Aorta (tissue), 5 donors: ENCODE results near the gene FTO. TPM values are rescaled to one million over a fixed set of nuclear protein-coding genes. Genes with fewer than 3 reads are reported as not detected.

ENCODE experiments used
- ATAC-seq: fragments of 200-7000 bp; cut with Tn5 transposase; one replicate; pipeline ENCODE4 v1.9.1; 2022; ENCODE audit warnings: moderate library complexity; ENCODE audit not compliant: low FRiP score
- DNase-seq, 2 donors: peaks; one replicate each; pipeline ENCODE4 v3.0.0-alpha.2; 2020
- H3K27ac ChIP-seq, 2 donors: one replicate each; pipeline ENCODE4 v1.5.1; 2013; ENCODE audit warnings: low read length in 2 of 2, mild to moderate bottlenecking in 2 of 2, moderate library complexity in 2 of 2, control low read depth in 1 of 2, inconsistent platforms in 1 of 2, low read depth in 1 of 2
- H3K27me3 ChIP-seq, 2 donors: one replicate each; pipeline ENCODE4 v1.6.1; 2013; ENCODE audit warnings: control low read depth in 1 of 2, low read length in 1 of 2, mild to moderate bottlenecking in 1 of 2, moderate library complexity in 1 of 2; ENCODE audit not compliant: insufficient read depth in 2 of 2, control insufficient read depth in 1 of 2
- H3K36me3 ChIP-seq, 2 donors: one replicate each; pipeline ENCODE4 v1.6.1; 2013; ENCODE audit warnings: control low read depth in 1 of 2, low read length in 1 of 2, mild to moderate bottlenecking in 1 of 2; ENCODE audit not compliant: insufficient read depth in 2 of 2, control insufficient read depth in 1 of 2
- H3K4me1 ChIP-seq, 2 donors: one replicate each; pipeline ENCODE4 v1.6.1; 2013; ENCODE audit warnings: low read length in 2 of 2, control low read depth in 1 of 2, mild to moderate bottlenecking in 1 of 2, moderate library complexity in 1 of 2; ENCODE audit not compliant: insufficient read depth in 2 of 2, control insufficient read depth in 1 of 2
- H3K4me3 ChIP-seq, 2 donors: one replicate each; pipeline ENCODE4 v1.5.1; 2013; ENCODE audit warnings: low read length in 2 of 2, control low read depth in 1 of 2, mild to moderate bottlenecking in 1 of 2
- H3K9me3 ChIP-seq: one replicate; pipeline ENCODE4 v1.6.1; 2013; ENCODE audit warnings: mild to moderate bottlenecking, low read length; ENCODE audit not compliant: control insufficient read depth
- WGBS, 2 donors: extraction: QIAGEN DNeasy Blood & Tissue Kit; methylation state at CpG; one replicate each; pipeline ENCODE4 v1.1.7; 2013; 5-methylcytosine and 5-hydroxymethylcytosine counted together
- intact Hi-C, 2 donors: fragments of 100-400 bp; cut with DNase I; formaldehyde crosslinking; loops; one replicate each; pipeline versions ENCODE4 v1.14.2 to v1.15.0; 2022
- polyA plus RNA-seq, 2 donors: library from polyadenylated mRNA; stranded (reverse); fragments of 200-250 nt; gene quantifications; one replicate each; pipeline ENCODE4 v1.2.3, GENCODE V29; 2013
- total RNA-seq, 2 donors: library from RNA; stranded (reverse); fragmentation: NEBNext Ultra II Directional; extraction: Animal tissue kit (Norgen Biotek cat#: 25700); gene quantifications; one replicate each; pipeline ENCODE4 v1.2.1, GENCODE V29; 2021
- donor health status: healthy with polysubstance abuse.
- donor health status: Bipolar disorder and iron deficiency.
- donor health status: DM: no; HTN: no; CAD: no.
- donor health status: DM: no; HTN: no; CAD: no.
- donor health status: DM: yes; HTN: yes; CAD: no.

Gene FTO
- total and polyA plus RNA-seq, 4 donors: 17.9 to 97.7 (median 55.6) TPM

DNA sequence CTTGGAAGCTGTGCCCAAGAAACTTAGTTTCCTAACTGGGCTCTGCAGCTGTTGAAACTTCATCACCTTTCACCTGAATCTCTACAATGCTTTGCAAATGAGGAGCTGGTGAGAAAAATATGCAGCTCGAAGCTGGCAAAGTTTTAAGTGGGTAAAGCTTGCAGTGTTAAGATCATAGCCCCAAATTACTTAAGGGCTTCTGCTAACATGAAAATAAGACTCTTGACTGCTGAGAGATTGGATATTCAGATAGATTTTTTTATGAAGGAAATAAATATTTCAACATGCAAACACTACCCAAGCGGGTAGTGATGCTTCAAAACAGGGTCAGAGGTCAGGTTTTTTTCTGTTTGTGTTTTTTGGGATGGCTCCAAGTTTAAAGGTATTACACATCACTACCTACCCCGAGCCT lies 278.7 kb downstream of the FTO start:
- no peaks in the 10 kb centered on the region for H3K9me3 ChIP-seq
- no peaks in the 10 kb centered on the region for H3K4me1 ChIP-seq
- no peaks in the 10 kb centered on the region for H3K36me3 ChIP-seq
- ATAC-seq: no peak
- no peaks in the 10 kb centered on the region for H3K27me3 ChIP-seq
- no peak overlapping the region for H3K27ac ChIP-seq
- no peak for DNase-seq
- 83 to 85% methylated on average over 3 of the region's 3 CpGs for WGBS, 2 donors
- H3K4me3 ChIP-seq: no peak overlapping the region
- intact Hi-C loops: no loop called here

DNA sequence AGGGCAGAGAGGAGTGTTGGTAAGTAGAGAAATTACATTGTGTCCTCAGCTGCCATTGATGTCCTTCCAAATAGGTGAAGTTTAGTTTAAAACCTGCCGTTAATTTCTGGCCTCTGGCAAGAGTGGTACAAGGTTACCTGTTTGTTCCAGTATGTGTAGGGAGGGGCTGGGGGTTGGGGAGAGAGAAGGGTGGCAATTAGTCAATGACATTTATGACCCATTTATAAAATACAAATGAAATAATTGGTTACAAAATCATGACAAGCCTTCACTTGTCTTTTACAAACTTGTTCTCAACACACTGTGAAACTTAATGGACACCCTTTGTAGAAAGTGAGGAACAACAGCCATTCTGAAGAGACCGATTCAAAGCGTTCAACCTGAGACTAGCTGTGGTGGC lies 281.0 kb downstream of the FTO start:
- intact Hi-C loops: no loop called here
- DNase-seq: no peak

GRCh38 chr16:53985861-53986260 lies 281.9 kb downstream of the FTO start:
- 87 to 88% methylated on average over 3 of the region's 3 CpGs for WGBS, 2 donors
- ATAC-seq (no peak), DNase-seq (no peak)
- H3K4me3 ChIP-seq: no peak overlapping the region
- H3K9me3 ChIP-seq: no peaks in the 10 kb centered on the region
- no peaks in the 10 kb centered on the region for H3K4me1 ChIP-seq
- H3K27ac ChIP-seq: no peak overlapping the region
- H3K36me3 ChIP-seq: no peaks in the 10 kb centered on the region
- H3K27me3 ChIP-seq: no peaks in the 10 kb centered on the region
- intact Hi-C loops: no loop called here

More for the DNA sequence above, 281.0 kb downstream of the FTO start:
- H3K27me3 ChIP-seq: no peaks in the 10 kb centered on the region
- ATAC-seq: no peak
- H3K4me1 ChIP-seq: no peaks in the 10 kb centered on the region
- no peaks in the 10 kb centered on the region for H3K36me3 ChIP-seq
- H3K27ac ChIP-seq: no peak overlapping the region
- no peaks in the 10 kb centered on the region for H3K9me3 ChIP-seq
- H3K4me3 ChIP-seq: no peak overlapping the region
- 89 to 97% methylated on average over 3 of the region's 3 CpGs for WGBS, 2 donors

- Histone ChIP-seq H3K27me3 (no peaks in the 10 kb centered on the region), H3K4me3 (no peak overlapping the region), H3K9me3 (no peaks in the 10 kb centered on the region), H3K4me1 (no peaks in the 10 kb centered on the region), H3K27ac (no peak overlapping the region), H3K36me3 (no peaks in the 10 kb centered on the region)
- WGBS, 2 donors: 92% methylated on average over 5 of the region's 5 CpGs
- DNase-seq (no peak), ATAC-seq (no peak)
- intact Hi-C loops: no loop called here
Measured at GRCh38 chr16:53986793-53987192, 282.8 kb downstream of the FTO start.

GRCh38 chr16:53988136-53988535 lies 284.2 kb downstream of the FTO start:
- no peaks in the 10 kb centered on the region for H3K36me3 ChIP-seq
- no peak overlapping the region for H3K27ac ChIP-seq
- no peak for DNase-seq
- ATAC-seq: no peak
- H3K4me3 ChIP-seq: no peak overlapping the region
- 28 to 29% methylated on average over 2 of the region's 2 CpGs for WGBS, 2 donors
- H3K27me3 ChIP-seq: no peaks in the 10 kb centered on the region
- intact Hi-C loops: no loop called here
- no peaks in the 10 kb centered on the region for H3K9me3 ChIP-seq
- H3K4me1 ChIP-seq: no peaks in the 10 kb centered on the region

DNA sequence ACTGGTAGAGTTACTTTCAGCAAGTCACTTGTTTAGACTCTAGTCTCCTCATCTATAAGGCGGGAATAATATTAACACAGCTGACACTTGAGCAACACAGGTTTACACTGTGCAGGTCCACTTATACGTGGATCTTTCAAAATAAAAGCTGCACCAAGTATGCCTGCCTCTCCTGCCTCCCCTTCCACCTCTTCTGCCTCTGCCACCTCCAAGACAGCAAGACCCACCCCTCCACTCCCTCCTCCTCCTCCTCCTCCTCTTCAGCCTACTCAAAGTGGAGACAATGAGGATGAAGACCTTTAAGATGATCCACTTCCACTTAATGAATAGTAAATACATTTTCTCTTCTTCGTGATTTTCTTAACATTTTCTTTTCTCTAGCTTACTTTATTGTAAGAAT lies 285.6 kb downstream of the FTO start:
- no peaks in the 10 kb centered on the region for H3K4me1 ChIP-seq
- intact Hi-C loops: no loop called here
- H3K9me3 ChIP-seq: no peaks in the 10 kb centered on the region
- ATAC-seq (no peak), DNase-seq (no peak)
- no peaks in the 10 kb centered on the region for H3K36me3 ChIP-seq
- H3K27me3 ChIP-seq: no peaks in the 10 kb centered on the region
- 97 to 99% methylated on average over 3 of the region's 3 CpGs for WGBS, 2 donors
- H3K27ac ChIP-seq: no peak overlapping the region
- H3K4me3 ChIP-seq: no peak overlapping the region

DNA sequence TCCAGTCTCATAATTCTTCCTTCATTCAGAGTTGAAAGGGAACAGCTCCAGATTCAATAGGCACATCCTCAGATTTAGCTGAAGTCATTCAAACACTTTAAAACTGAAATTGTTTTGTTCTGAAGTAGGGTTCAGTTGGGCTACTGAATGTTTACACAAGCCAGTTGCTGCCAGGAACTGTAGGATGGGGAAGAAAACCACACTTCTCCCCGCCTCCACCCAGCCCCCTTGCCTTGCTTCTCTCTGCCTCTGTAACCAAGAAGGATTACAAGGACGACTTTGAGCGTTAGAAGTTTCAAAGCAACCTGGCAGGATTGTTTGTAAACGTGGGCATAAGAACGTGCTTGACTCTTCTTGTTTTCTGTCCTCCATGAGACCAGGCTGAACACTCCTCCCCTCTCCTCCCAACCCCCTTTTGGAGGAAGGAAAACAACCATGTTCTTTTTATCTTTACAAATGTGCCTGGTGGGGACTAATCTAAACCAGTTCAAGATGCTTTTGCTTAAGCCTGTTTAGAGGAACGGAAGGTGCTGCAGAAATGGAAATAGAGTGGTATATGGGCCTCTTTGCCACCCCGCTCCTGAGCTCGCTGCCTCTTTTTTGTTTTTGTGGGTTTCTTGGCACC lies 287.9 kb downstream of the FTO start:
- intact Hi-C loops: no loop called here
- no peaks in the 10 kb centered on the region for H3K9me3 ChIP-seq
- no peak overlapping the region for H3K4me3 ChIP-seq
- no peak overlapping the region for H3K27ac ChIP-seq
- H3K36me3 ChIP-seq: no peaks in the 10 kb centered on the region
- no peaks in the 10 kb centered on the region for H3K4me1 ChIP-seq
- WGBS, 2 donors: 60 to 62% methylated on average over 8 of the region's 8 CpGs
- DNase-seq (no peak), ATAC-seq (no peak)
- no peaks in the 10 kb centered on the region for H3K27me3 ChIP-seq

DNA sequence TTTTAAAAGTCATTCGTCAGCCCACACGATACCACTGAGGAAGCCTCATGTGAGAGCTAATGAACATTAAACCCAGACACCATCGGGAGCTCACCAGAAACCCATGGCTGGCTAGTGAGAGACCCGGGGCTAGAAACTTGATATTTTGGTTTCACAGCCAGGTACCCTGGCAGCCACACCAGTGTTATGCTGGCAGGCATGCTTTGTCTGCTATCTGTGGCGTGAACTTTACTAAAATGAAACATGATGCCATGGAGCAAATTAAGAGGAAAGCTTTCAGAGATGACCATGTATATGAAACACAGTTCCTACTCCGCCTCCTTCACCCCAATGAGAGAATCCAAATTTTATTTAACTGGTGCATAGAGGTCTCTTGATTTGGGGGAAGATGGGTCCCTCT lies 291.4 kb downstream of the FTO start:
- 69 to 70% methylated on average over 6 of the region's 6 CpGs for WGBS, 2 donors
- Histone ChIP-seq H3K4me3 (no peak overlapping the region), H3K27me3 (no peaks in the 10 kb centered on the region), H3K9me3 (no peaks in the 10 kb centered on the region), H3K36me3 (no peaks in the 10 kb centered on the region), H3K27ac (no peak overlapping the region), H3K4me1 (peaks cover 0 to 5% of the 10 kb centered on the region in 2 donors)
- no peak for ATAC-seq
- no peak for DNase-seq
- intact Hi-C loops: no loop called here

DNA sequence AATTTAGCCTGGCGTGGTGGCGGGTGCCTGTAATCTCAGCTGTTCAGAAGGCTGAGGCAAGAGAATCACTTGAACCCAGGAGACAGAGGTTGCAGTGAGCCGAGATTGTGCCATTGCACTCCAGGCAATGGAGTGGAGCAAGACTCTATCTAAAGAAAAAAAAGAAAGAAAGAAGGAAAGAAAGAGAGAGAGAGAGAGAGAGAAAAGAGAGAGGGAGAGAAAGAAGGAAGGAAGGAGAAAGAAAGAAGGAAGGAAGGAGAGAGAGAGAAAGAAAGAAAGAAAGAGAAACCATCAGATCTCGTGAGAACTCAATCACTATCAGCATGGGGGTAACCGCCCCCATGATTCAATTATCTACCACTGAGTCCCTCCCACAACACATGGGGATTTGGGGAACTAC lies 293.0 kb downstream of the FTO start:
- no peak for DNase-seq
- H3K9me3 ChIP-seq: no peaks in the 10 kb centered on the region
- peaks cover 0 to 5% of the 10 kb centered on the region in 2 donors for H3K4me1 ChIP-seq
- no peak overlapping the region for H3K4me3 ChIP-seq
- H3K36me3 ChIP-seq: no peaks in the 10 kb centered on the region
- H3K27ac ChIP-seq: no peak overlapping the region
- intact Hi-C loops: no loop called here
- 96 to 97% methylated on average over 5 of the region's 5 CpGs for WGBS, 2 donors
- no peaks in the 10 kb centered on the region for H3K27me3 ChIP-seq
- ATAC-seq: no peak
